ENCODE data around the gene RHOD.

GRCh38 chr11:67072295-67072694 is 15.6 kb downstream of the RHOD start:
- TF ChIP-seq CTCF (IDR thresholded peaks at IDR 0.05) (no peak), POLR2A (IDR thresholded peaks at IDR 0.05) (no peak)
